GM12878 (cell line): ENCODE data around the gene CFAP410. TPM values are rescaled to one million over a fixed set of nuclear protein-coding genes. Genes with fewer than 3 reads are reported as not detected.

Experiments
- ATAC-seq: fragments of 200-7000 bp; cut with Tn5 transposase; 3 replicates; pipeline ENCODE4 v1.9.1; 2020; ENCODE audit warnings: mild to moderate bottlenecking, moderate library complexity
- BruUV-seq: library from RNA; stranded (reverse); fragments of 400-500 nt; replicated peaks from 2 replicates; lab custom pipeline; 2021; lab: Mats Ljungman, UMichigan
- CTCF ChIA-PET: fragments of 300-600 bp; sonication (Branson Sonifier 250); formaldehyde crosslinking; extraction: SDS; loops from one replicate; lab custom pipeline; 2021; ENCODE audit warnings: inconsistent platforms; lab: Yijun Ruan, JAX
- POLR2A ChIA-PET: fragments of 350-600 bp; formaldehyde crosslinking; extraction: SDS; loops from one replicate; lab custom pipeline; 2021; ENCODE audit warnings: inconsistent platforms; lab: Charles Lee
- RAD21 ChIA-PET: fragments of 300-600 bp; sonication (Branson Sonifier 250); formaldehyde crosslinking; loops from one replicate; lab custom pipeline; 2023; ENCODE audit warnings: antibody characterized with exemption; ENCODE audit not compliant: unreplicated experiment; lab: Charles Lee
- SMC1A ChIA-PET: fragments of 300-600 bp; sonication (Branson Sonifier 250); formaldehyde crosslinking; loops from one replicate; lab custom pipeline; 2023; ENCODE audit not compliant: unreplicated experiment, uncharacterized antibody; lab: Charles Lee
- DNase-seq: peaks from one replicate; pipeline ENCODE4 v3.0.0-alpha.2; 2011; ENCODE audit warnings: low read depth, low spot score
- FAIRE-seq: peaks from 3 replicates; lab custom pipeline; 2011; peaks lifted over from hg19 to GRCh38; lab: Jason Lieb, UNC
- H2AFZ ChIP-seq: 2 replicates; pipeline ENCODE4 v1.6.0; 2011; ENCODE audit warnings: low read depth, low read length, control low read depth; ENCODE audit not compliant: control insufficient read depth
- H3K27ac ChIP-seq: 2 replicates; pipeline ENCODE4 v1.5.1; 2011; ENCODE audit warnings: control low read depth; ENCODE audit not compliant: control insufficient read depth, insufficient read depth
- H3K27me3 ChIP-seq, 2 experiments: replicated peaks in 1 of 2; 2 replicates each; pipeline versions ENCODE4 v1.6.0 to v1.6.1; 2011; ENCODE audit warnings: low read length in 1 of 2; ENCODE audit not compliant: control insufficient read depth in 2 of 2, insufficient read depth in 2 of 2
- H3K36me3 ChIP-seq, 2 experiments: 2 replicates each; pipeline ENCODE4 v1.5.1; 2011; ENCODE audit warnings: low read length in 1 of 2; ENCODE audit not compliant: control insufficient read depth in 2 of 2, insufficient read depth in 2 of 2
- H3K4me1 ChIP-seq: 2 replicates; pipeline ENCODE4 v1.6.1; 2011; ENCODE audit warnings: mild to moderate bottlenecking, low read length, moderate library complexity, mixed read lengths; ENCODE audit not compliant: control insufficient read depth, insufficient read depth
- H3K4me2 ChIP-seq: 2 replicates; pipeline ENCODE4 v1.6.0; 2011; ENCODE audit warnings: control low read depth; ENCODE audit not compliant: control insufficient read depth, insufficient read depth
- H3K4me3 ChIP-seq: fragments of 200-600 bp; sonication (generic); 2 replicates; pipeline ENCODE4 v1.5.1; 2016
- H3K79me2 ChIP-seq: 2 replicates; pipeline ENCODE4 v1.6.0; 2011; ENCODE audit warnings: low read length; ENCODE audit not compliant: control insufficient read depth, insufficient read depth
- H3K9ac ChIP-seq: 2 replicates; pipeline ENCODE4 v1.8.0; 2011; ENCODE audit warnings: low read length, control low read depth, mixed read lengths; ENCODE audit not compliant: control insufficient read depth, insufficient read depth
- H3K9me3 ChIP-seq: replicated peaks from 3 replicates; pipeline ENCODE4 v1.5.1; 2011; ENCODE audit warnings: mild to moderate bottlenecking, low read length; ENCODE audit not compliant: control insufficient read depth, insufficient read depth
- H4K20me1 ChIP-seq: 2 replicates; pipeline ENCODE4 v1.6.0; 2011; ENCODE audit not compliant: control insufficient read depth, insufficient read depth
- CBX5 ChIP-seq: sonication (generic); IDR thresholded peaks from 2 replicates; pipeline ENCODE4 v1.6.1; 2016; ENCODE audit warnings: low read depth, moderate library complexity, mild to moderate bottlenecking, inconsistent platforms
- EED ChIP-seq: sonication (generic); IDR thresholded peaks from 2 replicates; pipeline ENCODE4 v1.6.1; 2016; ENCODE audit warnings: antibody characterized with exemption, low read depth
- FOS ChIP-seq: IDR thresholded peaks from 3 replicates; pipeline ENCODE4 v1.6.1; 2011; ENCODE audit warnings: borderline replicate concordance; ENCODE audit not compliant: insufficient read length; ENCODE audit errors: extremely low read depth
- FOXM1 ChIP-seq: IDR thresholded peaks from 2 replicates; pipeline ENCODE4 v1.6.1; 2012; ENCODE audit warnings: low read depth, mild to moderate bottlenecking, inconsistent platforms, low read length, moderate library complexity
- HCFC1 ChIP-seq: fragments of 150-350 bp; IDR thresholded peaks from 2 replicates; pipeline ENCODE4 v1.6.1; 2014; ENCODE audit warnings: low read length
- HDAC2 ChIP-seq: fragments of 200-600 bp; sonication (generic); IDR thresholded peaks from 2 replicates; pipeline ENCODE4 v1.6.1; 2017
- KDM1A ChIP-seq: fragments of 200-600 bp; sonication (generic); IDR thresholded peaks from 2 replicates; pipeline ENCODE4 v1.6.1; 2016; ENCODE audit warnings: borderline replicate concordance
- PKNOX1 ChIP-seq: fragments of 450-650 bp; IDR thresholded peaks from 2 replicates; pipeline ENCODE4 v1.6.1; 2016; ENCODE audit warnings: mild to moderate bottlenecking
- POLR2AphosphoS2 ChIP-seq: IDR thresholded peaks from 2 replicates; pipeline ENCODE4 v1.6.1; 2011; ENCODE audit warnings: low read depth, mild to moderate bottlenecking, low read length, improper control_type of control experiment, moderate library complexity
- RUNX3 ChIP-seq: IDR thresholded peaks from 2 replicates; pipeline ENCODE4 v1.6.1; 2012; ENCODE audit warnings: low read length, inconsistent platforms
- SMARCA5 ChIP-seq: fragments of 450-650 bp; IDR thresholded peaks from 2 replicates; pipeline ENCODE4 v1.6.1; 2017; ENCODE audit warnings: mild to moderate bottlenecking
- TAF1 ChIP-seq: IDR thresholded peaks from 2 replicates; pipeline ENCODE4 v1.6.1; 2011; ENCODE audit warnings: mild to moderate bottlenecking, low read depth, low read length, borderline replicate concordance
- YY1 ChIP-seq: IDR thresholded peaks from 2 replicates; pipeline ENCODE4 v1.6.1; 2011; ENCODE audit warnings: low read depth, mild to moderate bottlenecking, low read length
- ZNF24 ChIP-seq: fragments of 450-650 bp; IDR thresholded peaks from 2 replicates; pipeline ENCODE4 v1.6.1; 2017; ENCODE audit warnings: antibody characterized with exemption, mild to moderate bottlenecking
- WGBS: methylation state at CpG from one replicate; pipeline ENCODE4 v1.1.6; 2016; ENCODE audit warnings: low lambda C conversion rate; ENCODE audit not compliant: insufficient replicate concordance, insufficient coverage; ENCODE audit errors: missing lambda C conversion rate; 5-methylcytosine and 5-hydroxymethylcytosine counted together
- in situ Hi-C: fragments of 300-500 bp; cut with MboI; formaldehyde crosslinking; loops from 9 replicates; pipeline ENCODE4 v1.14.3; 2018; ENCODE audit warnings: mixed read lengths
- intact Hi-C: fragments of 100-400 bp; cut with micrococcal nuclease; formaldehyde crosslinking; loops from one replicate; pipeline ENCODE4 v1.14.2; 2022; ENCODE audit not compliant: unreplicated experiment
- polyA plus RNA-seq, 11 experiments: library from polyadenylated mRNA; depleted of rRNA in 4 of 11; unstranded in 6 of 11; stranded (reverse) in 5 of 11; fragments of >200 nt; fragmentation: Nextera tagmentation in 4 of 11; fragmentation: Illumina TruSeq in 1 of 11; extraction: Ambion mirVana in 4 of 11; extraction: Trizol in 1 of 11; gene quantifications; 1 replicate in 1 of 11; 2 replicates in 10 of 11; pipeline versions ENCODE4 v1.2.1 to v1.2.3, GENCODE V29; 2011 to 2016; ENCODE audit warnings: inconsistent platforms in 2 of 11, missing spikeins in 2 of 11, low read depth in 1 of 11
- total RNA-seq, 4 experiments: library from RNA; depleted of rRNA in 3 of 4; stranded (reverse); fragments of >200 nt in 3 of 4; fragmentation: Illumina TruSeq in 1 of 4; extraction: Trizol in 1 of 4; gene quantifications; 2 replicates each; pipeline versions ENCODE4 v1.2.1 to v1.2.3, GENCODE V29; 2013 to 2021
- TF ChIP-seq, protein P1 (sequence below): fragments of 450-650 bp; conservative IDR thresholded peaks from 2 replicates; pipeline ENCODE4 v1.6.1; 2017; ENCODE audit warnings: mild to moderate bottlenecking, moderate library complexity
- TF ChIP-seq, protein P2 (sequence below): IDR thresholded peaks from 2 replicates; pipeline ENCODE4 v1.6.1; 2011; ENCODE audit warnings: borderline replicate concordance, low read depth, mild to moderate bottlenecking, moderate library complexity, low read length; ENCODE audit not compliant: insufficient read depth, poor library complexity, severe bottlenecking
- TF ChIP-seq, protein P3 (sequence below): fragments of 450-650 bp; IDR thresholded peaks from 2 replicates; pipeline ENCODE4 v1.6.1; 2017; ENCODE audit warnings: mild to moderate bottlenecking, low read depth, inconsistent platforms; ENCODE audit not compliant: poor library complexity, severe bottlenecking

Gene CFAP410
- total and polyA plus RNA-seq, 10 of the 15 experiments (the other 5 are each of a cell fraction or from before 2014, with no cell fraction given): 0.14 to 24.8 (median 11.3) TPM

DNA sequence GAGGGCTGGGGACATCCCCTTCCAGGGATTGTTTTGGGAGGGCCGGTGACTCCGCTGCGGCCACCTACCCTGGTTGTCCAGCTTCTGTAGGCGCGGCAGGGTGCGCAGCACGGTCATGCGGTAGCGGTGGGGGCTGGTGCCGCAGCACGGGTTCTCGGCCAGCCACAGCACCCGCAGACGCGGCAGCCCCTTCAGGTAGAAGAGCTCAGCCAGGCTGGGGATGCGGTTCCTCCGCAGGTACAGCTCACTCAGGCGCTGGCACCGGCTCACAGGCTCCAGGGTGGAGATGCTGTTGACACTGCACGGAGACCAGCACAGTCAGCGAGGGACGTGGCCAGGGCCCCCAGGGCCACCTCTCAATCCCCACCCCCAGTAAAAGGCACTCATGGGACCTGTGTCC is 6.2 kb downstream of the CFAP410 start:
- DNase-seq (no peak), FAIRE-seq (no peak), ATAC-seq (no peak)
- H3K4me1 ChIP-seq: peaks cover under 1% of the 10 kb centered on the region; the same call in 1 of the 2 replicates
- no peak overlapping the region for H3K9ac ChIP-seq
- WGBS: 94% methylated on average over 22 of the region's 22 CpGs
- H4K20me1 ChIP-seq: no peaks in the 10 kb centered on the region
- no peaks in the 10 kb centered on the region for H3K9me3 ChIP-seq
- POLR2A ChIA-PET: no interaction called here
- no peak overlapping the region for H2AFZ ChIP-seq
- CTCF ChIA-PET: interaction anchor here (0.9 kb wide), 1 partner anchor 35 kb away, joined by 3 read pairs; no protein-coding TSS in a partner anchor
- no peaks in the 10 kb centered on the region for H3K79me2 ChIP-seq
- RAD21 ChIA-PET: no interaction called here
- intact Hi-C loops: no loop called here
- H3K27ac ChIP-seq: no peak overlapping the region
- no peak overlapping the region for H3K4me2 ChIP-seq
- BruUV-seq: no TSS peak
- no peaks in the 10 kb centered on the region for H3K27me3 ChIP-seq
- in situ Hi-C loops: no loop called here
- SMC1A ChIA-PET: no interaction called here
- no peak overlapping the region for H3K4me3 ChIP-seq
- H3K36me3 ChIP-seq: no peaks in the 10 kb centered on the region
- no peak for TF ChIP-seq CBX5
- TF ChIP-seq SMARCA5: no peak
- TF ChIP-seq YY1: no peak
- TF ChIP-seq PKNOX1: no peak
- no peak for TF ChIP-seq ZNF24
- TF ChIP-seq, protein P1, sequence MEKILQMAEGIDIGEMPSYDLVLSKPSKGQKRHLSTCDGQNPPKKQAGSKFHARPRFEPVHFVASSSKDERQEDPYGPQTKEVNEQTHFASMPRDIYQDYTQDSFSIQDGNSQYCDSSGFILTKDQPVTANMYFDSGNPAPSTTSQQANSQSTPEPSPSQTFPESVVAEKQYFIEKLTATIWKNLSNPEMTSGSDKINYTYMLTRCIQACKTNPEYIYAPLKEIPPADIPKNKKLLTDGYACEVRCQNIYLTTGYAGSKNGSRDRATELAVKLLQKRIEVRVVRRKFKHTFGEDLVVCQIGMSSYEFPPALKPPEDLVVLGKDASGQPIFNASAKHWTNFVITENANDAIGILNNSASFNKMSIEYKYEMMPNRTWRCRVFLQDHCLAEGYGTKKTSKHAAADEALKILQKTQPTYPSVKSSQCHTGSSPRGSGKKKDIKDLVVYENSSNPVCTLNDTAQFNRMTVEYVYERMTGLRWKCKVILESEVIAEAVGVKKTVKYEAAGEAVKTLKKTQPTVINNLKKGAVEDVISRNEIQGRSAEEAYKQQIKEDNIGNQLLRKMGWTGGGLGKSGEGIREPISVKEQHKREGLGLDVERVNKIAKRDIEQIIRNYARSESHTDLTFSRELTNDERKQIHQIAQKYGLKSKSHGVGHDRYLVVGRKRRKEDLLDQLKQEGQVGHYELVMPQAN: no peak
- no peak for TF ChIP-seq RUNX3
- TF ChIP-seq HCFC1: no peak
- TF ChIP-seq POLR2AphosphoS2: no peak
- no peak for TF ChIP-seq KDM1A
- TF ChIP-seq, protein P2, sequence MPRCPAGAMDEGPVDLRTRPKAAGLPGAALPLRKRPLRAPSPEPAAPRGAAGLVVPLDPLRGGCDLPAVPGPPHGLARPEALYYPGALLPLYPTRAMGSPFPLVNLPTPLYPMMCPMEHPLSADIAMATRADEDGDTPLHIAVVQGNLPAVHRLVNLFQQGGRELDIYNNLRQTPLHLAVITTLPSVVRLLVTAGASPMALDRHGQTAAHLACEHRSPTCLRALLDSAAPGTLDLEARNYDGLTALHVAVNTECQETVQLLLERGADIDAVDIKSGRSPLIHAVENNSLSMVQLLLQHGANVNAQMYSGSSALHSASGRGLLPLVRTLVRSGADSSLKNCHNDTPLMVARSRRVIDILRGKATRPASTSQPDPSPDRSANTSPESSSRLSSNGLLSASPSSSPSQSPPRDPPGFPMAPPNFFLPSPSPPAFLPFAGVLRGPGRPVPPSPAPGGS: no peak
- no peak for TF ChIP-seq EED
- TF ChIP-seq, protein P3, sequence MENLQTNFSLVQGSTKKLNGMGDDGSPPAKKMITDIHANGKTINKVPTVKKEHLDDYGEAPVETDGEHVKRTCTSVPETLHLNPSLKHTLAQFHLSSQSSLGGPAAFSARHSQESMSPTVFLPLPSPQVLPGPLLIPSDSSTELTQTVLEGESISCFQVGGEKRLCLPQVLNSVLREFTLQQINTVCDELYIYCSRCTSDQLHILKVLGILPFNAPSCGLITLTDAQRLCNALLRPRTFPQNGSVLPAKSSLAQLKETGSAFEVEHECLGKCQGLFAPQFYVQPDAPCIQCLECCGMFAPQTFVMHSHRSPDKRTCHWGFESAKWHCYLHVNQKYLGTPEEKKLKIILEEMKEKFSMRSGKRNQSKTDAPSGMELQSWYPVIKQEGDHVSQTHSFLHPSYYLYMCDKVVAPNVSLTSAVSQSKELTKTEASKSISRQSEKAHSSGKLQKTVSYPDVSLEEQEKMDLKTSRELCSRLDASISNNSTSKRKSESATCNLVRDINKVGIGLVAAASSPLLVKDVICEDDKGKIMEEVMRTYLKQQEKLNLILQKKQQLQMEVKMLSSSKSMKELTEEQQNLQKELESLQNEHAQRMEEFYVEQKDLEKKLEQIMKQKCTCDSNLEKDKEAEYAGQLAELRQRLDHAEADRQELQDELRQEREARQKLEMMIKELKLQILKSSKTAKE: no peak
- no peak for TF ChIP-seq FOS
- TF ChIP-seq TAF1: no peak
- no peak for TF ChIP-seq FOXM1
- no peak for TF ChIP-seq HDAC2
